ENCODE data around the gene ORC2. TPM values are rescaled to one million over a fixed set of nuclear protein-coding genes. Genes with fewer than 3 reads are reported as not detected.

ORC2 gene
- total RNA-seq, 1 donor from 2014 or later: 25.5 TPM

DNA sequence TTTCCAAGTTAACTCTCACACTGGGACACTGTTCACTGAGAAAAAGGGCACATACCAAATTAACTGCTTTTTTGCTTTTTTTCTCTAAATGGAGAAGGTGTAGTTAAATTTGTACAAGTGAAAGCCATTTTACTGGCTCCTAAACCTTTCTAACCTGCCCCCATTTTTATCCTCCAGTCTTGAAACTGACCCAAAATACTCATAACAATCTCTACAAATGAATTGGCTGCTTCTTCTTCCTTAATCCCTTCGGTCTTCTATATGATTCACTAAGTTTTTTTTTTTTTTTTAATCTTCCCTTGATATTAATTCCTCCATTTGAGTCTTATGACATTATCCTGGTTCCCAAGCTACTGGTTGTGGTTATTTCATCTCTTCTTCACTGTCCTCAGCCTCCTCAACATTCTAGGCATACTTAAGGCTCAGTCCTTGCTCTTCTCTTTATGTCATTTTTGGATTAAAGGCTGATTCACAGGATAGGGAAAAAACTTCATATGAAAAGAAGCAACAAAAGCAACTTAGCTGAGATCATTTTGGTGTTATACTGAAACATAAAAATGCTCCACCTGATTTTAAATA, 19.8 kb downstream of the ORC2 start:
- TF ChIP-seq EZH2 (IDR thresholded peaks at IDR 0.05; ENCODE audit: insufficient read depth, low read length): no peak
- TF ChIP-seq, protein P1, sequence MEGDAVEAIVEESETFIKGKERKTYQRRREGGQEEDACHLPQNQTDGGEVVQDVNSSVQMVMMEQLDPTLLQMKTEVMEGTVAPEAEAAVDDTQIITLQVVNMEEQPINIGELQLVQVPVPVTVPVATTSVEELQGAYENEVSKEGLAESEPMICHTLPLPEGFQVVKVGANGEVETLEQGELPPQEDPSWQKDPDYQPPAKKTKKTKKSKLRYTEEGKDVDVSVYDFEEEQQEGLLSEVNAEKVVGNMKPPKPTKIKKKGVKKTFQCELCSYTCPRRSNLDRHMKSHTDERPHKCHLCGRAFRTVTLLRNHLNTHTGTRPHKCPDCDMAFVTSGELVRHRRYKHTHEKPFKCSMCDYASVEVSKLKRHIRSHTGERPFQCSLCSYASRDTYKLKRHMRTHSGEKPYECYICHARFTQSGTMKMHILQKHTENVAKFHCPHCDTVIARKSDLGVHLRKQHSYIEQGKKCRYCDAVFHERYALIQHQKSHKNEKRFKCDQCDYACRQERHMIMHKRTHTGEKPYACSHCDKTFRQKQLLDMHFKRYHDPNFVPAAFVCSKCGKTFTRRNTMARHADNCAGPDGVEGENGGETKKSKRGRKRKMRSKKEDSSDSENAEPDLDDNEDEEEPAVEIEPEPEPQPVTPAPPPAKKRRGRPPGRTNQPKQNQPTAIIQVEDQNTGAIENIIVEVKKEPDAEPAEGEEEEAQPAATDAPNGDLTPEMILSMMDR (IDR thresholded peaks at IDR 0.05; ENCODE audit: insufficient read depth, low read depth, low read length): no peak
- Mint-ChIP-seq H3K4me3 (ENCODE audit: unreplicated experiment) (no peak overlapping the region), H3K27me3 (ENCODE audit: low read depth, unreplicated experiment) (no peaks in the 10 kb centered on the region), H3K4me1 (ENCODE audit: low read depth, unreplicated experiment) (peaks cover 12% of the 10 kb centered on the region), H3K9me3 (ENCODE audit: unreplicated experiment) (no peaks in the 10 kb centered on the region), H3K27ac (ENCODE audit: unreplicated experiment) (peak overlapping the region; percentile 93), H3K36me3 (ENCODE audit: low read depth, unreplicated experiment) (peaks cover 7% of the 10 kb centered on the region)
- DNase-seq (ENCODE audit: low read depth): no peak
- H4K20me1 ChIP-seq (ENCODE audit: insufficient read depth, low read length): no peaks in the 10 kb centered on the region
- no peak for FAIRE-seq
- no peak overlapping the region for H3K4me3 ChIP-seq (ENCODE audit: insufficient read depth, low read depth, low read length)
- H3K9ac ChIP-seq (ENCODE audit: low read length): no peak overlapping the region
- no peak overlapping the region for H3K27ac ChIP-seq (ENCODE audit: low read depth, low read length)
- H2AFZ ChIP-seq (ENCODE audit: low read depth, low read length): no peak overlapping the region
- no peak overlapping the region for H3K4me2 ChIP-seq (ENCODE audit: low read length)
- H3K9me3 ChIP-seq (ENCODE audit: insufficient read depth, low read depth, low read length): no peaks in the 10 kb centered on the region
- peaks cover 12% of the 10 kb centered on the region for H3K4me1 ChIP-seq (ENCODE audit: insufficient read depth, low read length)
- peaks cover 16% of the 10 kb centered on the region for H3K36me3 ChIP-seq (ENCODE audit: insufficient read depth, low read length)
- H3K79me2 ChIP-seq (ENCODE audit: insufficient read depth, low read length): no peaks in the 10 kb centered on the region
- H3K27me3 ChIP-seq (ENCODE audit: insufficient read depth, low read length): no peaks in the 10 kb centered on the region

GRCh38 chr2:200939832-200940231, 23.6 kb downstream of the ORC2 start:
- no peaks in the 10 kb centered on the region for H3K27me3 ChIP-seq (ENCODE audit: insufficient read depth, low read length)
- peaks cover 6% of the 10 kb centered on the region for H3K4me1 ChIP-seq (ENCODE audit: insufficient read depth, low read length)
- peaks cover 26% of the 10 kb centered on the region for H3K36me3 ChIP-seq (ENCODE audit: insufficient read depth, low read length)
- no peak for DNase-seq (ENCODE audit: low read depth)
- no peak overlapping the region for H3K4me2 ChIP-seq (ENCODE audit: low read length)
- no peaks in the 10 kb centered on the region for H3K27me3 Mint-ChIP-seq (ENCODE audit: low read depth, unreplicated experiment)
- H3K9ac ChIP-seq (ENCODE audit: low read length): no peak overlapping the region
- H3K4me3 Mint-ChIP-seq (ENCODE audit: unreplicated experiment): no peak overlapping the region
- no peaks in the 10 kb centered on the region for H3K79me2 ChIP-seq (ENCODE audit: insufficient read depth, low read length)
- H4K20me1 ChIP-seq (ENCODE audit: insufficient read depth, low read length): no peaks in the 10 kb centered on the region
- H2AFZ ChIP-seq (ENCODE audit: low read depth, low read length): no peak overlapping the region
- no peak overlapping the region for H3K4me3 ChIP-seq (ENCODE audit: insufficient read depth, low read depth, low read length)
- peaks cover 9% of the 10 kb centered on the region for H3K4me1 Mint-ChIP-seq (ENCODE audit: low read depth, unreplicated experiment)
- no peaks in the 10 kb centered on the region for H3K9me3 ChIP-seq (ENCODE audit: insufficient read depth, low read depth, low read length)
- no peaks in the 10 kb centered on the region for H3K9me3 Mint-ChIP-seq (ENCODE audit: unreplicated experiment)
- peaks cover 7% of the 10 kb centered on the region for H3K36me3 Mint-ChIP-seq (ENCODE audit: low read depth, unreplicated experiment)
- no peak for FAIRE-seq
- no peak for TF ChIP-seq EZH2 (IDR thresholded peaks at IDR 0.05; ENCODE audit: insufficient read depth, low read length)
- TF ChIP-seq, protein P1 (IDR thresholded peaks at IDR 0.05; ENCODE audit: insufficient read depth, low read depth, low read length): no peak
- no peak overlapping the region for H3K27ac Mint-ChIP-seq (ENCODE audit: unreplicated experiment)
- no peak overlapping the region for H3K27ac ChIP-seq (ENCODE audit: low read depth, low read length)

DNA sequence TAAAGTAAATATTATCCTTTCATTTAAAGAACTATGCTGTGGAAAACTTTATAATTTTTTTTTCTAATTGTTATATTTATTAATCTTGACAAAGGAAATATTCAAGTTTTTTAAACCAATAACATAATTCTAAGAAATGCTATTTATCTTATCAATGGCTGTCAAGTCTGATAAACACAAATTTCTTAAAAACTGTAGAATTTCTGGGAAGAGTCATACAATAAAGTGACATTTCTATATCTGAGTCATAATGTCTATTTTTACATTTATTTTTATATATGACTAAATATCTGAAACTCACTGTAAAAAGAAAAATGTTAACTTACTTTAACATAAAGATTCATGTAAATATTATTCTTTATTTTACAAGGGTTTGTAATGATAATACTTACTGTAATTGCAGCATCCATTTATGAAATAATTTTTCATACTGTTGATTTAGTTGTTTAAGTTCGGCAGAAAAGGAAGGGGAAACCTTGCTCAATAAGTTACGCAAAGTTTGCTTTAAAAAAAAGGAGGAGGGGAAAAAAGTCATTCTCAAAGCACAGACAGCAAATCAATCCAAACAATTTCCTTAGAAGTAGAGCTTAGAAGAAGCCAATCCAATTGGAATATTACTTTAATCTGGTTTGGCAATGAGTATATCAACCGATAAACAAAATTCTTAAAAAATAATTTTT, 32.4 kb downstream of the ORC2 start:
- no peak overlapping the region for H3K4me3 ChIP-seq (ENCODE audit: insufficient read depth, low read depth, low read length)
- peaks cover 19% of the 10 kb centered on the region for H3K36me3 ChIP-seq (ENCODE audit: insufficient read depth, low read length)
- no peak for DNase-seq (ENCODE audit: low read depth)
- no peak overlapping the region for H3K4me2 ChIP-seq (ENCODE audit: low read length)
- no peaks in the 10 kb centered on the region for H3K9me3 ChIP-seq (ENCODE audit: insufficient read depth, low read depth, low read length)
- no peak for TF ChIP-seq EZH2 (IDR thresholded peaks at IDR 0.05; ENCODE audit: insufficient read depth, low read length)
- TF ChIP-seq, protein P1 (IDR thresholded peaks at IDR 0.05; ENCODE audit: insufficient read depth, low read depth, low read length): no peak
- no peaks in the 10 kb centered on the region for H3K27me3 Mint-ChIP-seq (ENCODE audit: low read depth, unreplicated experiment)
- no peaks in the 10 kb centered on the region for H3K79me2 ChIP-seq (ENCODE audit: insufficient read depth, low read length)
- H3K9ac ChIP-seq (ENCODE audit: low read length): no peak overlapping the region
- no peaks in the 10 kb centered on the region for H3K9me3 Mint-ChIP-seq (ENCODE audit: unreplicated experiment)
- FAIRE-seq: no peak
- no peaks in the 10 kb centered on the region for H3K4me1 ChIP-seq (ENCODE audit: insufficient read depth, low read length)
- H3K4me3 Mint-ChIP-seq (ENCODE audit: unreplicated experiment): no peak overlapping the region
- H3K36me3 Mint-ChIP-seq (ENCODE audit: low read depth, unreplicated experiment): peaks cover 3% of the 10 kb centered on the region
- no peaks in the 10 kb centered on the region for H3K27me3 ChIP-seq (ENCODE audit: insufficient read depth, low read length)
- no peak overlapping the region for H3K27ac Mint-ChIP-seq (ENCODE audit: unreplicated experiment)
- peaks cover 7% of the 10 kb centered on the region for H3K4me1 Mint-ChIP-seq (ENCODE audit: low read depth, unreplicated experiment)
- H2AFZ ChIP-seq (ENCODE audit: low read depth, low read length): no peak overlapping the region
- H3K27ac ChIP-seq (ENCODE audit: low read depth, low read length): no peak overlapping the region
- H4K20me1 ChIP-seq (ENCODE audit: insufficient read depth, low read length): no peaks in the 10 kb centered on the region

Data from astrocyte (in vitro differentiated cells and primary cell).